Activated CD8-positive, alpha-beta memory T cell treated with anti-CD3 and anti-CD28 coated beads for 4 hours (primary cell): ENCODE results near the gene MATN4.

ENCODE experiments used
- DNase-seq, 2 donors: peaks; one replicate each; pipeline ENCODE4 v3.0.0-alpha.2; 2020; ENCODE audit warnings: low read depth in 2 of 2

MATN4 gene

GRCh38 chr20:45248609-45249008, 59.5 kb downstream of the MATN4 start:
- no peak for DNase-seq

- DNase-seq = no peak
Observed at GRCh38 chr20:45247865-45248264, 60.2 kb downstream of the MATN4 start.

- DNase-seq = no peak
Observed at GRCh38 chr20:45246109-45246508, 62.0 kb downstream of the MATN4 start.
